H1 (cell line): ENCODE data around the gene RTN4IP1.
"Not testable (repeated sequence)": the region's sequence is repeated elsewhere in the genome, so short reads cannot be mapped to it uniquely, and the experiment has no call there.

Experiments used
- JUN ChIP-seq: IDR thresholded peaks from 2 replicates; pipeline ENCODE4 v1.6.1; 2011; ENCODE audit warnings: low read depth, mild to moderate bottlenecking, improper control_type of control experiment, low read length
- JUND ChIP-seq: IDR thresholded peaks from 2 replicates; pipeline ENCODE4 v1.6.1; 2011; ENCODE audit warnings: mild to moderate bottlenecking, improper control_type of control experiment, low read length
- POLR2A ChIP-seq, 2 experiments: IDR thresholded peaks; 1 replicate in 1 of 2; 2 replicates in 1 of 2; pipeline ENCODE4 v1.6.1; 2011; ENCODE audit warnings: low read depth in 2 of 2, low read length in 2 of 2, mild to moderate bottlenecking in 2 of 2; ENCODE audit errors: control extremely low read depth in 1 of 2
- SAP30 ChIP-seq: fragments of 300-600 bp; sonication (generic); IDR thresholded peaks from 2 replicates; pipeline ENCODE4 v1.7.1; 2012; ENCODE audit warnings: low read length, moderate library complexity, mild to moderate bottlenecking, inconsistent platforms; ENCODE audit not compliant: insufficient read depth, insufficient replicate concordance
- TF ChIP-seq, protein P1 (sequence below), 3 experiments: IDR thresholded peaks; 1 replicate in 2 of 3; 2 replicates in 1 of 3; pipeline versions ENCODE4 v1.5.1 to v1.6.1; 2011; ENCODE audit warnings: low read length in 3 of 3, mild to moderate bottlenecking in 3 of 3, inconsistent platforms in 2 of 3, low read depth in 1 of 3, moderate library complexity in 1 of 3; ENCODE audit not compliant: insufficient read depth in 1 of 3; ENCODE audit errors: control extremely low read depth in 1 of 3

DNA sequence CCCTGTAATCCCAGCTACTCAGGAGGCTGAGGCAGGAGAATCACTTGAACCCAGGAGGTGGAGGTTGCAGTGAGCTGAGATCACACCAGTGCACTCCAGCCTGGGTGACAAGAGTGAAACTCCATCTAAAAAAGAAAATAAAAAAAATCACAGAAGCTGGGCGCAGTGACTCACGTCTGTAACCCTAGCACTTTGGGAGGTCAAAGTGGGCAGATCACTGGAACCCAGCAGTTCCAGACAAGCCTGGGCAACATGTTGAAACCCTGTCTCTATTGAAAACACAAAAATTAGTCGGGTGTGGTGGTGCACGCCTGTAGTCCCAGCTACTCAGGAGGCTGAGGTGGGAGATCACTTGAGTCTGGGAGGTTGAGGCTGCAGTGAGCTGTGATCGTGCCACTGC is 69.6 kb downstream of the RTN4IP1 start:
- TF ChIP-seq, protein P1, sequence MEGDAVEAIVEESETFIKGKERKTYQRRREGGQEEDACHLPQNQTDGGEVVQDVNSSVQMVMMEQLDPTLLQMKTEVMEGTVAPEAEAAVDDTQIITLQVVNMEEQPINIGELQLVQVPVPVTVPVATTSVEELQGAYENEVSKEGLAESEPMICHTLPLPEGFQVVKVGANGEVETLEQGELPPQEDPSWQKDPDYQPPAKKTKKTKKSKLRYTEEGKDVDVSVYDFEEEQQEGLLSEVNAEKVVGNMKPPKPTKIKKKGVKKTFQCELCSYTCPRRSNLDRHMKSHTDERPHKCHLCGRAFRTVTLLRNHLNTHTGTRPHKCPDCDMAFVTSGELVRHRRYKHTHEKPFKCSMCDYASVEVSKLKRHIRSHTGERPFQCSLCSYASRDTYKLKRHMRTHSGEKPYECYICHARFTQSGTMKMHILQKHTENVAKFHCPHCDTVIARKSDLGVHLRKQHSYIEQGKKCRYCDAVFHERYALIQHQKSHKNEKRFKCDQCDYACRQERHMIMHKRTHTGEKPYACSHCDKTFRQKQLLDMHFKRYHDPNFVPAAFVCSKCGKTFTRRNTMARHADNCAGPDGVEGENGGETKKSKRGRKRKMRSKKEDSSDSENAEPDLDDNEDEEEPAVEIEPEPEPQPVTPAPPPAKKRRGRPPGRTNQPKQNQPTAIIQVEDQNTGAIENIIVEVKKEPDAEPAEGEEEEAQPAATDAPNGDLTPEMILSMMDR (IDR thresholded peaks at IDR 0.05; ENCODE audit: control extremely low read depth in 1 of 3, insufficient read depth in 1 of 3, low read depth in 1 of 3, low read length in 3 of 3): not testable (repeated sequence)
- not testable (repeated sequence) for TF ChIP-seq JUN; POLR2A (IDR thresholded peaks at IDR 0.05; ENCODE audit: control extremely low read depth in 1 of 2, low read depth in 2 of 2, low read length in 2 of 2); JUND; SAP30
